OCI-LY7 (cell line): Measurements from ENCODE around the gene MACF1. TPM values are rescaled to one million over a fixed set of nuclear protein-coding genes. Genes with fewer than 3 reads are reported as not detected.

Experiments used
- BruUV-seq: library from RNA; stranded (reverse); fragments of 400-500 nt; replicated peaks from 2 replicates; lab custom pipeline; 2021; lab: Mats Ljungman, UMichigan
- CTCF ChIA-PET: fragments of 300-600 bp; sonication (Branson Sonifier 250); formaldehyde crosslinking; loops from one replicate; lab custom pipeline; 2022; ENCODE audit warnings: antibody characterized with exemption; ENCODE audit not compliant: unreplicated experiment; lab: Charles Lee
- POLR2A ChIA-PET: fragments of 300-600 bp; sonication (Branson Sonifier 250); formaldehyde crosslinking; loops from one replicate; lab custom pipeline; 2022; ENCODE audit warnings: antibody characterized with exemption; lab: Charles Lee
- DNase-seq: peaks from one replicate; pipeline ENCODE4 v3.0.0-alpha.2; 2015; ENCODE audit warnings: low spot score
- H2AFZ ChIP-seq: fragments of 200-600 bp; sonication (generic), shearing (Covaris generic); 2 replicates; pipeline ENCODE4 v1.6.1; 2014; ENCODE audit warnings: mild to moderate bottlenecking, antibody characterized with exemption, low read length, moderate library complexity
- H3K27ac ChIP-seq: fragments of 200-600 bp; sonication (generic); 2 replicates; pipeline ENCODE4 v1.5.1; 2014; ENCODE audit warnings: mixed run types, low read depth, mild to moderate bottlenecking, moderate library complexity, low read length, inconsistent platforms; ENCODE audit not compliant: poor library complexity, severe bottlenecking
- H3K36me3 ChIP-seq: fragments of 200-600 bp; sonication (generic); 2 replicates; pipeline ENCODE4 v1.6.1; 2014; ENCODE audit warnings: mild to moderate bottlenecking, antibody characterized with exemption, low read length, moderate library complexity, mixed read lengths; ENCODE audit not compliant: insufficient read depth
- H3K4me1 ChIP-seq: fragments of 200-600 bp; sonication (generic); 2 replicates; pipeline ENCODE4 v1.5.1; 2014; ENCODE audit warnings: mild to moderate bottlenecking, low read length; ENCODE audit not compliant: insufficient read depth, poor library complexity, severe bottlenecking
- H3K4me2 ChIP-seq: fragments of 200-600 bp; sonication (generic); 2 replicates; pipeline ENCODE4 v1.6.1; 2014; ENCODE audit warnings: mild to moderate bottlenecking, low read length
- H3K4me3 ChIP-seq: fragments of 200-600 bp; sonication (generic); 2 replicates; pipeline ENCODE4 v1.5.1; 2014; ENCODE audit warnings: mild to moderate bottlenecking, low read depth, low read length; ENCODE audit not compliant: poor library complexity, severe bottlenecking
- H3K79me2 ChIP-seq: fragments of 200-600 bp; sonication (generic); 2 replicates; pipeline ENCODE4 v1.6.1; 2016; ENCODE audit warnings: low read depth, mild to moderate bottlenecking, low read length, moderate library complexity, mixed read lengths; ENCODE audit not compliant: insufficient read depth
- H3K9me2 ChIP-seq: fragments of 200-600 bp; sonication (generic); 2 replicates; pipeline ENCODE4 v1.6.1; 2016; ENCODE audit warnings: mild to moderate bottlenecking, low read length, mixed read lengths; ENCODE audit not compliant: insufficient read depth
- H3K9me3 ChIP-seq: fragments of 200-600 bp; sonication (generic); 2 replicates; pipeline ENCODE4 v1.6.1; 2014; ENCODE audit warnings: mild to moderate bottlenecking, mixed run types, low read length, mixed read lengths
- H4K20me1 ChIP-seq: fragments of 200-600 bp; sonication (generic); 2 replicates; pipeline ENCODE4 v1.6.1; 2014; ENCODE audit warnings: mild to moderate bottlenecking, antibody characterized with exemption, low read length, moderate library complexity, mixed read lengths; ENCODE audit not compliant: insufficient read depth
- CTCF ChIP-seq: fragments of 200-600 bp; sonication (generic); conservative IDR thresholded peaks from 2 replicates; pipeline ENCODE4 v1.5.1; 2014; ENCODE audit warnings: mild to moderate bottlenecking, antibody characterized with exemption, low read length, moderate library complexity, mixed read lengths
- EZH2phosphoT487 ChIP-seq: fragments of 200-600 bp; sonication (generic); IDR thresholded peaks from 2 replicates; pipeline ENCODE4 v1.6.1; 2018; ENCODE audit warnings: low read depth, borderline replicate concordance, mild to moderate bottlenecking, mixed run types, antibody characterized with exemption, low read length, moderate library complexity, mixed read lengths
- intact Hi-C: fragments of 100-400 bp; cut with micrococcal nuclease; formaldehyde crosslinking; loops from one replicate; pipeline ENCODE4 v1.10.0; 2022; ENCODE audit not compliant: unreplicated experiment
- total RNA-seq, 2 experiments: library from RNA; depleted of rRNA in 1 of 2; stranded (reverse); fragments of >200 nt in 1 of 2; shearing (Covaris generic) in 1 of 2; gene quantifications; 2 replicates each; pipeline ENCODE4 v1.2.3, GENCODE V29; 2014 to 2022

Gene MACF1
- total RNA-seq, 2 experiments from 2014 or later: 211 to 220 TPM

DNA sequence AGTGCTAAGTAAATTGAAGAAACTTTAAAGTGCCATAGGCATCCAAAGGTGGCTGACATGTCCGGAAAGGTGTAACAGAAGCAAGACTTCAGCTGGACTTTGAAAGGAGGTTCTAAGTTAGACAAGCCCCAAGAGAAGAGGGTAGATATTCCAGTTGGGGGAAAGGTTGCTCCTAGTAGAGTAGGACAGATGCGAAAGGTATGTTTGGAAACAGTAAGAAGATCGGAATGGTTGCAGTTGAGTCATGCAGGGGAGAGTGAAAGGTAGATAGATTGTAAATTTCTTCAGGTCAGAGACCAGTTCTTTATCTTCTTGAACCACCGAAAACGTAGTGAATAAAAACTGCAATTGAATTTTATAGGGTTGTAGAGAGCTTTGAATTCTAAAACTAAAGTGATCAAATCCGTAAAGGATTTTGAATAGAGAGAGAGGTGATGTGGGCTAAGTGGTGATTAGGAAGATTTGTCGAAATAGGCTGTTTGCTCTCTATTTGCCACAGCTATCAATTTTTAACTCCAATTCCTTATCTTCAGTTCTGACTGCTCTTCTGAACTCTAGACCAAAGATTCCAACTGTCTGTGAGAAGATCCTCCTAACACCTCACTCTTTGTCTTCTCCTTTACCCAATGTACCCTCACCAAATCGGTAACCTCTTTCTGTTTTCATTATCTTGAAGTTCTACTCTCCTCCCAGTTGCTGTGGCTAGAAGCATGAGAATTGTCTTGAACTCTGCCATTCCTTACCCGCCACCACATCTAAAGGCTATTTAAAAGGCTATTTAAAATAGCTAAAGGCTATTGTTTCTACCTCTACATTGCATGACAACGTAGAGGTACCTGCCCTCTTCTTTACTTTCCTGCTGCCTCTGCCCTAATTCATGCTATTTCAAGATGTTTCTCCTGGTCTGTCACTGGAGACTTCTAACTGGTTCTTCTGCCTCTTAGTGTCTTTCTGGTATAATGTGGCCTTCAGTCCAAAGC, 16.7 kb downstream of the MACF1 start:
- BruUV-seq: no TSS peak
- H4K20me1 ChIP-seq: no peaks in the 10 kb centered on the region
- peaks cover 71% of the 10 kb centered on the region for H3K36me3 ChIP-seq
- H3K9me2 ChIP-seq: no peaks in the 10 kb centered on the region
- peaks cover 96% of the 10 kb centered on the region for H3K79me2 ChIP-seq
- no peak for TF ChIP-seq EZH2phosphoT487
- peak overlapping the region; percentile 30 for H3K4me2 ChIP-seq
- no peak overlapping the region for H3K4me3 ChIP-seq
- POLR2A ChIA-PET: interaction anchor here (0.7 to 2.6 kb wide), 6 partner anchors 14 to 351 kb away, joined by 3 to 7 read pairs (median 4); partner anchors contain the start of gene MACF1
- H2AFZ ChIP-seq: no peak overlapping the region
- peaks cover 44% of the 10 kb centered on the region for H3K4me1 ChIP-seq
- no peak for DNase-seq
- intact Hi-C loops: no loop called here
- no peak overlapping the region for H3K27ac ChIP-seq
- CTCF ChIA-PET: interaction anchor here (1.4 to 1.5 kb wide), 2 partner anchors 16 to 28 kb away, joined by 3 to 5 read pairs; no protein-coding TSS in a partner anchor
- no peaks in the 10 kb centered on the region for H3K9me3 ChIP-seq

DNA sequence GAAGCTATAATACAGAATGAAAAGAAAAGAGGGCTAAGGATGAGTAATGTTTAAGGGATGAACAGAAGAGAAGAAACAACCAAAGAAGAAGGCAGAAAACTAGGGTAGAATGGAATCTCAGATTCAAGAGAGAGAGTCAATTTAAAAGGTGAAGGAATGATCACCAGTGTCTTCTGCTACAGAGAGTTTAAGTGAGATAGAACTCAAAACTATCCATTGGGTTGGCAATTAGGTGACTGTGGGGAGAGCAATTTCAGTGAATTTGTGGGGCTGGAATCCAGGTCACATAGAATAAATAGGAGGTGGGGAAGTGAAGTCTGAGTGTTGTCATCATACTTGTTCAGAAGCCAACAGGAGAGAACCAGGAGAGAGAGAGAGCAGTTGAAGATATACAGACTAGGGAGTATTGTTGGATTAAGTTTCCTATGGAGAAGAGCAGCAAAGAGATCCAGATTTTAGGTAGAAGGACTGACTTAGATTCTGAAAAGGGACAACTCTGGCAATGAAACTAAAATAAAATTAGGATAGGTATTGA, 19.9 kb downstream of the MACF1 start:
- no peak overlapping the region for H2AFZ ChIP-seq
- TF ChIP-seq EZH2phosphoT487 (no peak), CTCF (no peak)
- H3K9me2 ChIP-seq: no peaks in the 10 kb centered on the region
- ChIA-PET POLR2A (interaction anchor here (1.1 kb wide), 1 partner anchor 9 kb away, joined by 4 read pairs; no protein-coding TSS in a partner anchor), CTCF (interaction anchor here (1.5 kb wide), 1 partner anchor 29 kb away, joined by 3 read pairs; no protein-coding TSS in a partner anchor)
- H3K27ac ChIP-seq: no peak overlapping the region
- BruUV-seq: no TSS peak
- no peak overlapping the region for H3K4me3 ChIP-seq
- peaks cover 96% of the 10 kb centered on the region for H3K79me2 ChIP-seq
- no peaks in the 10 kb centered on the region for H4K20me1 ChIP-seq
- intact Hi-C loops: no loop called here
- H3K4me2 ChIP-seq: no peak overlapping the region
- peaks cover 81% of the 10 kb centered on the region for H3K36me3 ChIP-seq
- no peaks in the 10 kb centered on the region for H3K9me3 ChIP-seq
- no peak for DNase-seq
- peaks cover 25% of the 10 kb centered on the region for H3K4me1 ChIP-seq

GRCh38 chr1:39226836-39227235, 22.3 kb downstream of the MACF1 start:
- intact Hi-C loops: no loop called here
- Histone ChIP-seq H3K27ac (no peak overlapping the region), H2AFZ (no peak overlapping the region), H3K36me3 (peaks cover 87% of the 10 kb centered on the region), H4K20me1 (no peaks in the 10 kb centered on the region), H3K9me3 (no peaks in the 10 kb centered on the region), H3K4me2 (no peak overlapping the region), H3K4me3 (no peak overlapping the region), H3K9me2 (no peaks in the 10 kb centered on the region), H3K79me2 (peaks cover 93% of the 10 kb centered on the region), H3K4me1 (peaks cover 31% of the 10 kb centered on the region)
- no TSS peak for BruUV-seq
- TF ChIP-seq CTCF: no peak
- no peak for TF ChIP-seq EZH2phosphoT487
- no peak for DNase-seq
- ChIA-PET CTCF (interaction anchor here (1.1 kb wide), 1 partner anchor 32 kb away, joined by 3 read pairs; no protein-coding TSS in a partner anchor), POLR2A (interaction anchor here (0.7 to 2.7 kb wide), 6 partner anchors 11 to 193 kb away, joined by 3 to 20 read pairs (median 5); partner anchors contain the start of gene MACF1)
